Measurements from ENCODE around the gene RUNX2. TPM values are rescaled to one million over a fixed set of nuclear protein-coding genes. Genes with fewer than 3 reads are reported as not detected.
A peak's percentile ranks its signal among the peaks of the same experiment; 100 is the strongest.

Gene RUNX2
- total and polyA plus RNA-seq, 2 experiments from 2014 or later: 0.66 to 1.7 TPM

- Mint-ChIP-seq H3K27ac (no peak overlapping the region; the same call in 1 of the 2 replicates), H3K9me3 (peaks cover 7% of the 10 kb centered on the region), H3K4me3 (no peak overlapping the region), H3K27me3 (ENCODE audit: insufficient read depth, low read depth, poor library complexity) (peaks cover 2% of the 10 kb centered on the region), H3K4me1 (peaks cover 14% of the 10 kb centered on the region), H3K36me3 (ENCODE audit: low read depth) (peaks cover 4% of the 10 kb centered on the region; the same call in 1 of the 3 replicates)
- H3K36me3 ChIP-seq (ENCODE audit: insufficient read depth): no peaks in the 10 kb centered on the region
- no peak overlapping the region for H3K4me2 ChIP-seq
- no peak overlapping the region for H3K4me3 ChIP-seq
- H3K79me2 ChIP-seq (replicated peaks; ENCODE audit: insufficient read depth): no peaks in the 10 kb centered on the region
- ATAC-seq: no peak
- H3K9me2 ChIP-seq (ENCODE audit: insufficient read depth): 0 out of 2 replicates have a peak, but pooled peaks cover 3% of the 10 kb centered on the region
- DNase-seq (ENCODE audit: low spot score): no peak
- no peaks in the 10 kb centered on the region for H4K20me1 ChIP-seq (replicated peaks; ENCODE audit: insufficient read depth)
- H2AFZ ChIP-seq: peak overlapping the region; percentile 86
- TF ChIP-seq STAT1 (IDR thresholded peaks at IDR 0.05; ENCODE audit: unreplicated experiment) (no peak), EZH2 (IDR thresholded peaks at IDR 0.05; ENCODE audit: low read depth, unreplicated experiment) (no peak), JUNB (IDR thresholded peaks at IDR 0.05; ENCODE audit: unreplicated experiment) (no peak), NANOG (IDR thresholded peaks at IDR 0.05; ENCODE audit: borderline replicate concordance) (no peak), ZNF331 (CRISPR knock-in tag; IDR thresholded peaks at IDR 0.05; ENCODE audit: low read depth) (no peak), POLR2AphosphoS5 (IDR thresholded peaks at IDR 0.05; ENCODE audit: low read depth) (no peak), EZH2phosphoT487 (IDR thresholded peaks at IDR 0.05; ENCODE audit: unreplicated experiment) (no peak), ZNF462 (CRISPR knock-in tag; IDR thresholded peaks at IDR 0.05) (no peak), ZNF114 (CRISPR knock-in tag; IDR thresholded peaks at IDR 0.05) (no peak), CREB1 (CRISPR knock-in tag; IDR thresholded peaks at IDR 0.05; ENCODE audit: low read depth) (no peak), REST (IDR thresholded peaks at IDR 0.05; ENCODE audit: unreplicated experiment) (no peak)
- TF ChIP-seq, protein P1, sequence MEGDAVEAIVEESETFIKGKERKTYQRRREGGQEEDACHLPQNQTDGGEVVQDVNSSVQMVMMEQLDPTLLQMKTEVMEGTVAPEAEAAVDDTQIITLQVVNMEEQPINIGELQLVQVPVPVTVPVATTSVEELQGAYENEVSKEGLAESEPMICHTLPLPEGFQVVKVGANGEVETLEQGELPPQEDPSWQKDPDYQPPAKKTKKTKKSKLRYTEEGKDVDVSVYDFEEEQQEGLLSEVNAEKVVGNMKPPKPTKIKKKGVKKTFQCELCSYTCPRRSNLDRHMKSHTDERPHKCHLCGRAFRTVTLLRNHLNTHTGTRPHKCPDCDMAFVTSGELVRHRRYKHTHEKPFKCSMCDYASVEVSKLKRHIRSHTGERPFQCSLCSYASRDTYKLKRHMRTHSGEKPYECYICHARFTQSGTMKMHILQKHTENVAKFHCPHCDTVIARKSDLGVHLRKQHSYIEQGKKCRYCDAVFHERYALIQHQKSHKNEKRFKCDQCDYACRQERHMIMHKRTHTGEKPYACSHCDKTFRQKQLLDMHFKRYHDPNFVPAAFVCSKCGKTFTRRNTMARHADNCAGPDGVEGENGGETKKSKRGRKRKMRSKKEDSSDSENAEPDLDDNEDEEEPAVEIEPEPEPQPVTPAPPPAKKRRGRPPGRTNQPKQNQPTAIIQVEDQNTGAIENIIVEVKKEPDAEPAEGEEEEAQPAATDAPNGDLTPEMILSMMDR (conservative IDR thresholded peaks at IDR 0.05; ENCODE audit: low read depth in 2 of 2): no peak
- TF ChIP-seq, protein P2, sequence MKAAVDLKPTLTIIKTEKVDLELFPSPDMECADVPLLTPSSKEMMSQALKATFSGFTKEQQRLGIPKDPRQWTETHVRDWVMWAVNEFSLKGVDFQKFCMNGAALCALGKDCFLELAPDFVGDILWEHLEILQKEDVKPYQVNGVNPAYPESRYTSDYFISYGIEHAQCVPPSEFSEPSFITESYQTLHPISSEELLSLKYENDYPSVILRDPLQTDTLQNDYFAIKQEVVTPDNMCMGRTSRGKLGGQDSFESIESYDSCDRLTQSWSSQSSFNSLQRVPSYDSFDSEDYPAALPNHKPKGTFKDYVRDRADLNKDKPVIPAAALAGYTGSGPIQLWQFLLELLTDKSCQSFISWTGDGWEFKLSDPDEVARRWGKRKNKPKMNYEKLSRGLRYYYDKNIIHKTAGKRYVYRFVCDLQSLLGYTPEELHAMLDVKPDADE (IDR thresholded peaks at IDR 0.05): no peak
- no peaks in the 10 kb centered on the region for H3F3A ChIP-seq (replicated peaks; ENCODE audit: low read depth)
- H3K4me1 ChIP-seq (ENCODE audit: insufficient read depth): peaks cover 4% of the 10 kb centered on the region; the same call in 1 of the 2 replicates
- no peaks in the 10 kb centered on the region for H3K27me3 ChIP-seq (ENCODE audit: insufficient read depth)
- no peak overlapping the region for H3K27ac ChIP-seq (ENCODE audit: low read depth)
These were observed 350.1 kb downstream of the RUNX2 start for GRCh38 chr6:45678285-45678607.
